ENCODE results near the gene TECPR1.

TECPR1 gene

GRCh38 chr7:98284335-98285036, 32.5 kb upstream of the TECPR1 start:
- DNase-seq: no peak

DNA sequence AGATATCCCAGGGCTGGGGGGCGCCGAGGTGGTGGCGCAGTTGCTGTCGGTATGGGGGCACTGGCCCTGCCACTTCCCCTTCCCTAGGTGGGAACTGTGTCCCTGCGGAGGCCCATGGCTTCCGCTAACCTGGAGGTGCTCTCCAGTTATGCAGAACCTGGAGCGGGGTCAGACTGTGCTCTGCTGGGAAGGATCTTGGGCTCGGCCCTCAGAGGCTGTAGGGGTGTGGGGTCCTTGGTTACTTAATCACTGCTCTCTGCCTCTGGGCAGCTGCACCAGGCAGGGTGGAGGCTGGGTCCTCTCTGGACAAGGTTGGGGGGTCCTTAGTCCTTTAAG, 31.8 kb upstream of the TECPR1 start:
- DNase-seq: no peak

- DNase-seq: no peak
Measured at GRCh38 chr7:98283127-98283886, 31.3 kb upstream of the TECPR1 start.

DNA sequence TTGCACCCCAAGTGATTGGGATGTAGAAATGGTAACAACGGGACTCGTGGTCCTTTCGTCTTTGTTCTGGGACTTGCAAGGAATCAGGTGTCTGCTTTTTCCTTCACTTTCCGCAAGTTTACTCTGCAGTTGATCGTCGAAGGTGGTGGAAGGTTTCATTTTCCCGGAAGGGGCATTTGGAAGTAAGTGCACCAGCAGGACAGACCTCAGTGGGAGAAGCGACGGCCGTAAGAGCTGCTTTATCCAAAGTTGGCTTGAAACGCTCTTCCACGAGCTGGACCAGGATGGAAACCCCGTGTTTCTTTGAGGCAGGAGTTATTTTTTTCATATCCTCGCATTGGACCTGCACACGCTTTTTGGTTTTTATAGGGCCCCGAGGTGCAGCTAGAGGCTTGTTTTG, 30.7 kb upstream of the TECPR1 start:
- no peak for DNase-seq

DNA sequence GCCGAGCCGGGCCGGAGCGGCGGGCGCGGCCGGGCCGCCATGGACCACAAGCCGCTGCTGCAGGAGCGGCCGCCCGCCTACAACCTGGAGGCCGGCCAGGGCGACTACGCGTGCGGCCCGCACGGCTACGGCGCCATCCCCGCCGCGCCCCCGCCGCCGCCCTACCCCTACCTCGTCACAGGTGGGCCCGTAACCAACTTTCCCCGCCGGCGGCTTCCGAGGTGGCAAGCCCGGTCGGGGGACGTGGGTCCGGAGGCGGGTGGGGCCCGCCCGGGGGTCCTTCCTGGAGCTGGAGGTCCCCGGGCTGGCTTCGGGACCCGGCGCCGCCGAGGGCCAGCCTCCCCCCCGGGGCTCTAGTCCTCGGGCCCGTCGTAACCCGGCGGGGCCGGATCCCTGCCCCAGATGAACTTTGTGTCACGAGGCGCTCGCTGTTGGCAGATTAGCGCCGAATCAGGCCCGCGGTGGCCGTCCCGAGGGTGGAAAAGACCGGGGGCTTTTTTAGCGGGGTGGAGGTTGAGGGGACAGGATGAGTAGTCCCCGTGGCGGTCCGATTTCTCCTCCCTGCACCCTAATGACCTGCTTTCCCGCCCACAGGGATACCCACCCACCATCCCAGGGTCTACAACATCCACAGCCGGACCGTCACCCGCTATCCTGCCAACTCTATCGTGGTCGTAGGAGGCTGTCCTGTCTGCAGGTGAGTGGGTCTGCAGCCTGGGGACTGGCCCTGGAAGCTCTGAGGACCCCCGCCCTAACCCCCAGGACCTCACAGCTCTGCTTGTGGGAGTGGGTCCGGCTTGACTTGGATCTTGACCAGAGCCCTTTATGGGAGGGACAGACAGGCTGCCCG, 29.9 kb upstream of the TECPR1 start:
- peak; percentile 48 for DNase-seq

DNA sequence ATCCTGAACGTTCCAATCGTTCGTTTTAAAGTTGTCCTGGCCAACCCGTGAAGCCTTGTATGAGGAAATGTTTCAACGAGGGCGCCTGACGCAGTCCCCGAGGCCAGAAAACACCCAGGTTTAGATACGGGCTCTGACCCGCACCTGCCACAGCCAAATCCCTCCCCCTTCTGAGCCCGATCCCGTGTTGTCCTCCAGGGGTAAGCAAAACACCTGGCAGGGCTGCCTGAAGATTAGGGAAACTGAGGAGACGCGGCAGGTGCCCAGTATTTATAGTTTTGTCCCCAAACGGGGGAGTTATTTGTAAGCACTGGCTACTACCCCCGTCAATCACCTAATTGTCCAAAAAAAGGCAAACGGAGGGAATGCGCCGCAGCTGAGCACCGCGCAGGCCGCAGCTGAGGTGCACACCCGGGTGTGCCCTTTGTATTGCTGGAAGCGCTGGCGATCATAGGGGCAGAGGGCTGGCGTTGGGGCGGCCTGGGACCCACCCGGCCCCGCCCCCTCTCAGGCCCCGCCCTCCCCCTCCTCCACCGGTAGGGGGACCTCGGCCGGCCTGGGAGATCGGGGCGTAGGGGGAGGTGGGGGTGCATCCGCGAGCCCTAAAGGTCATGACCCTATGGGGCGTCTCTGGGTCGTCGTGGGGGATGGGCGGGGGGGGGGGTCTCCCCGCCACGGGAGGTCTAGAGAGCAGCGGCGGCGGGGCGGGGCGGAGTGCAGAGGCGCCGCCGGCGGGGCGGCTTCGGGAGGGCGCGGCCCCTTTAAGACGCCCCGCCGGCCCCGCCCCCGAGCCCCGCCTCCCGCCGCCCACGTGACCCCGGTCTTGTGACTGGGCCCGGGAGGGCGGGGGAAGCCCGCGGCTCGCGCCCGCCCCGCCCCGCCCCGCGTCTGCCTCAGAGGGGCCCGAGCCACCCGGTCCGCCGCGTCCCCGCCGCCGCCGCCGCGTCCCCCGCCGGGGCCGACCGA, 29.0 kb upstream of the TECPR1 start, which contains the start of gene BRI3:
TSS of gene BRI3 (plus strand) at position 896 of the 966 bp plus-strand sequence. CDS start 110 bp downstream, outside the sequence.
- DNase-seq: peak; percentile 94

DNA sequence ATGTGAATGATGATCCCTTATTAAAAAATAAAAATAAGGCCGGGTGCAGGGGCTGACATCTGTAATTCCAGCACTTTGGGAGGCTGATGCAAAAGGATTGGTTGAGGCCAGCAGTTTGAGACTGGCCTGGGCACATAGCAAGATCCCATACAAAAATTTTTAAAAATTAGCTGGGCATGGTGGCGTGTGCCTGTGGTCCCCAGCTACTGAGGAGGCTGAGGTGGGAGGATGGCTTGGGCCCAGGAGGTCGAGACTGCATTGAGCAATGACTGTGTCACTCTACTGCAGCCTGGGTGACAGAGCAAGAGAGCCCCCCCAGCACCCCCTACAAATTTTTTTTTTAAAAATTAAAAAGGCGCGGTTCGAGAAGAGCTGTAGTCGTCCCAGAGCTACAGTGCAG, 28.3 kb upstream of the TECPR1 start:
- no peak for DNase-seq

GRCh38 chr7:98278936-98279335, 26.9 kb upstream of the TECPR1 start:
- no peak for DNase-seq

GRCh38 chr7:98278408-98278807, 26.4 kb upstream of the TECPR1 start:
- DNase-seq: no peak

DNA sequence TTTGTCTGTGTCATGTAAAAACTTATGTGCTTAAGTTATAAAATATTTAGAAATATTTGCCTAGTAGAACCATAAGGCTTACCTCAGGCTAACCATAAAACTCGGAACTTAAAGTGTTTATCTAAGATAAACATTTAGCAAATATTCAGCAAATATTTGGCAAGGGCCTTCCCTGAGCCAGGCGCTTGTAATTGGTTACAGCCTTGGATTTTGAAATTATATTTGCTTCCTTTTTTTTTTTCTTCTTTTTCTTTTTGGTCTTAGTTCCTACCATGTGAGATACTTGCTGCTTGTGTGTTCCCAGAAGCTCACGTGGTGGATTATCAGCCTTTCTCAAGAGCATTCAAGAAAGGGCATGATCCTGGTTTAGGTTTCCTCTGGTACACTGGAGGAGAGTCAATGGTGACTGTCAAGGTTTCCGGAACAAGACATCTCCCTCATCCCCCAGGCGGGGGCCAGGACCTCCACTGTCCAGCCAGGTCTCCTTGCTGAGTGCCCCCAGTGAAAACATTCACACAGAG, 24.3 kb upstream of the TECPR1 start:
- DNase-seq: no peak

- no peak for DNase-seq
Measured at GRCh38 chr7:98267303-98267702, 15.3 kb upstream of the TECPR1 start.

DNA sequence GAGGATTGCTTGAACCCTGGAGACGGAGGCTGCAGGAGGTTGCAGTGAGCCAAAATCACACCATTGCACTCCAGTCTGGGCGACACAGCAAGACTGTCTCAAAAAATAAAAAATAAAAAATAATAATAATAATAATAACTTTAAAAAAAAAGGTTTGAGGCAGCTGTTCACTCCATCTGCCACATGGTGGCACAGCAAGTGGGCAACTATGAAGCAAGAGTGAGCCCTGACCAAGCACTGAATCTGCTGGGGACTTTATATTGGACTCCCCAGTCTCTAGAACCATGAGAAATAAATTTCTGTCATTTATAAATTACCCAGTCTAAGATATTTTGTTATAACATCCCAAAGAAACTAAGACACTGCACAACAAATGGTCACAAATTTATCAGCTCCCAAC, 14.8 kb upstream of the TECPR1 start:
- no peak for DNase-seq

DNA sequence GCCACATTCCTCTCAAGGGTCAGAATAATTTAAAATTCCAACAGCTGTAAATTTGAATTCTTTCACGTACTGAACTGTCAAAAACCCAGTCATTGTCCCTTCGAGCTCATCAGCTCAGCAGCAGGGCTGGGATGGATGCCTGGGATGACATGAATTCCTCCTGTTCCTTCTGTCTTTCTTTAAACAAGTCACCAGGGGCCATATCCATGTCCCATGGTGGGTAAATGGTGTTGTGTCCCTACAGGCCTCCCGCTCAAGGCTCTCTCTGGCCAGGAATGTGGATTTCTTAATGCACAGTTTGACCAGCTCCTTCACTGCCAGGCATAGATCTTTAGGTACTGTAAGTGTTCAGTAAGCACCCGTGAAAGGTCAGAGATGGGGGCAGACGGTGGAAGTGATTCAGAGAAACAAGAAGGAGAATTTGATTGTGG, 13.8 kb upstream of the TECPR1 start:
- DNase-seq: no peak

GRCh38 chr7:98257701-98258100, 5.7 kb upstream of the TECPR1 start:
- DNase-seq: no peak

- no peak for DNase-seq
Measured at GRCh38 chr7:98256431-98256830, 4.4 kb upstream of the TECPR1 start.

DNA sequence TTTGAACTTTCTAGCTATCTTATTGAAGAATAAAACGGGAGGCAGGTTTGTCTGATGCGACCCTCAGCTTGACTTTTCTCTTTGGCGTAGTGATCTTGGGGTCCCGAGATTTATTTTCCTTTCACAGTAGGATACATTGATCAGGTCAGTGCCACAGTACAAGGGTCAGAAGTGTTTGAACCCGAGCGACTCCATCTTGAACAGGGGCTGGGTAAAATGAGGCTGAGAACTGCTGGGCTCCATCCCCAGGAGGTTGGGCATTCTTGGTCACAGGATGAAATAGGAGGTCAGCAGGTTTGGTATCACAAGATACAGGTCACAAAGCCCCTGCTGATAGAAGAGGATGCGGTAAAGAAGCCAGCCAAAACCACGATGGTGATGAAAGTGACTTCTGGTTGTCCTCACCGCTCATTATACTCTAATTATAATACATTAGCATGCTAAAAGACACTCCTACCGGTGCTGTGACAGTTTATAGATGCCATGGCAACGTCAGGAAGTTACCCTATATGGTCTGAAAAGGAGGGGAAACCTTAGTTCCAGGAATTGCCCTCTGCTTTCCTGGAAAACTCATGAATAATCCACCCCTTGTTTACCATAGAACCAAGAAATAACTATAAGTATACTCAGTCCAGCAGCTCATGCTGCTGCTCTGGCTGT, 3.0 kb upstream of the TECPR1 start:
- DNase-seq: no peak

DNA sequence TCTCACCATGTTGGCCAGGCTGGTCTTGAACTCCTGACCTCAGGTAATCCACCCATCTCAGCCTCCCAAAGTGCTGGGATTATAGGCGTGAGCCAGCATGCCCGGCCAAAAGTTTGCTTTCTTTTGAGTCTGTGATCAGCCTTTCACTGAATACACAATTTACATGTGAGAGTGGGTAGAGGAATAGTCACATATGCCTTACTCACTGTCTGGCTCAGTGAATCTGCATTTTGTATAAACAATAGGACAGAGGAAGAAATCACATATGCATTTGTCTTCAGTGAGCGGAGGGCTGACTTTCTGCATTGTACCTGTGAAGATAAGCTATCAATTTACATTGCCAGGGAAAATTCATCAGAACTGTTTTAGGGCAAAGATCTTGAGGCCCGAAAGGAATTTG, 2.5 kb upstream of the TECPR1 start:
- no peak for DNase-seq

GRCh38 chr7:98252425-98253054, 508 bp upstream of the TECPR1 start:
- DNase-seq: no peak

DNA sequence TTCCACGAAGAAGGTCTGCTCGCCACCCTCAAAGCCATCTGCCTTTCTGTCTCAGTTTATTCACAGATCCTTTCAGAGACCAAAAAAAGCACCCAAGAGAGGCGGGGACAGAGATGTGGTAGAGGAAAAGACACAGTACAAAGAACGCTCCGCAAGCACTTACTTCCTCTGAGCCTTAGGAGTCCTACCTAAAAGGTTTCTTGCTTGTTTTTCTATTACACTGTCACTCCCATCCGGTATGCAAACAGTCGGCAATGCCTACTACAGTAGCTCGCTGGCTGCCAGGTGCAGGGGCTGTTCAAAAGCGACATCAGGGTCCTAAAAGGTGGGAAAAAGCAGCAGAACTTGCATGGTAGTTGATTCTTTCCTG, 816 bp downstream of the TECPR1 start:
- no peak for DNase-seq

- DNase-seq: no peak
Measured at GRCh38 chr7:98250789-98251188, 1.2 kb downstream of the TECPR1 start.

DNA sequence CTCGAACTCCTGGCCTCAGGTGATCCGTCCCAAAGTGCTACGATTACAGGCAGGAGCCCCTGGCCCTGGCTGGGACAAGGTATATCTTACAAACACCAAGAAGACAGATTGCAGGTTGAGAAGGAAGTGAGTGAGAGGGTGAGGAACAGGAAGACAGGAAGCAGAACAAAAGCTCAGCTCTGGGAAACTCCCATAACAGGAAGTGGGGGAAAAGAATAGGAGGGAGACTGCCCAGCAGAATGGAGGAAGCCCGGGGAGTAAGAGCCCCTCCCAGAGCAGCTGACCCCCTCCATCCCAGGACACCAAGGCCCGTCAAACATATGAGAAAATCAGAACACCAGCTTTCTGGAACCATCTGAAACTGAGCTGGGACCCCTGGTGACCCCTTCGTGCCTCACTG, 2.9 kb downstream of the TECPR1 start:
- no peak for DNase-seq

Measured in activated gamma-delta T cell (primary cell).